ENCODE data around the gene PCDHB9.
"Not testable (repeated sequence)": the region's sequence is repeated elsewhere in the genome, so short reads cannot be mapped to it uniquely, and the experiment has no call there.

PCDHB9 gene

GRCh38 chr5:141186897-141187512 is at the start of gene PCDHB9:
Gene PCDHB9, plus strand, starts transcription at chr5:141187161. Its CDS starts 158 bp downstream, at chr5:141187319.
- peak; percentile 52 for DNase-seq

- DNase-seq, result not testable (repeated sequence)
Observed at GRCh38 chr5:141137346-141137745, 49.6 kb upstream of the PCDHB9 start.

GRCh38 chr5:141149812-141150211 is 37.1 kb upstream of the PCDHB9 start, which contains the start of gene PCDHB6:
Gene PCDHB6, plus strand, starts transcription at chr5:141150057. Its CDS starts 201 bp downstream, at chr5:141150258.
- DNase-seq, result peak; percentile 30

GRCh38 chr5:141150224-141150992 is 36.6 kb upstream of the PCDHB9 start:
- DNase-seq, result no peak

- no peak for DNase-seq
Observed at GRCh38 chr5:141150993-141151325, 36.0 kb upstream of the PCDHB9 start.

- DNase-seq, result not testable (repeated sequence)
Observed at GRCh38 chr5:141151632-141152031, 35.3 kb upstream of the PCDHB9 start.

GRCh38 chr5:141152096-141152495 is 34.9 kb upstream of the PCDHB9 start:
- not testable (repeated sequence) for DNase-seq

GRCh38 chr5:141155540-141156374 is 31.2 kb upstream of the PCDHB9 start:
- no peak for DNase-seq

GRCh38 chr5:141157356-141157755 is 29.6 kb upstream of the PCDHB9 start:
- DNase-seq, result not testable (repeated sequence)

- DNase-seq, result not testable (repeated sequence)
Observed at GRCh38 chr5:141157901-141158300, 29.1 kb upstream of the PCDHB9 start.

GRCh38 chr5:141172381-141173204 is 14.4 kb upstream of the PCDHB9 start, which contains the start of gene PCDHB7:
Gene PCDHB7, plus strand, starts transcription at chr5:141172644. Its CDS starts 192 bp downstream, at chr5:141172836.
- peak; percentile 48 for DNase-seq

- DNase-seq, result not testable (repeated sequence)
Observed at GRCh38 chr5:141174291-141175104, 12.5 kb upstream of the PCDHB9 start.

- DNase-seq, result no peak
Observed at GRCh38 chr5:141175933-141176332, 11.0 kb upstream of the PCDHB9 start.

GRCh38 chr5:141177577-141178191 is 9.3 kb upstream of the PCDHB9 start, which contains the start of gene PCDHB8:
Gene PCDHB8, plus strand, starts transcription at chr5:141177790. Its CDS starts 245 bp downstream, at chr5:141178035.
- DNase-seq, result not testable (repeated sequence)

GRCh38 chr5:141179371-141179770 is 7.6 kb upstream of the PCDHB9 start:
- DNase-seq, result not testable (repeated sequence)

GRCh38 chr5:141179876-141180275 is 7.1 kb upstream of the PCDHB9 start:
- DNase-seq, result not testable (repeated sequence)

- no peak for DNase-seq
Observed at GRCh38 chr5:141180313-141180712, 6.6 kb upstream of the PCDHB9 start.

- DNase-seq, result peak; percentile 38
Observed at GRCh38 chr5:141182248-141182647, 4.7 kb upstream of the PCDHB9 start, which contains the start of gene PCDHB16. Gene PCDHB16, plus strand, starts transcription at chr5:141182387. Its CDS starts 173 bp downstream, at chr5:141182560.

GRCh38 chr5:141184117-141184855 is 2.7 kb upstream of the PCDHB9 start:
- not testable (repeated sequence) for DNase-seq

GRCh38 chr5:141188682-141189081 is 1.7 kb downstream of the PCDHB9 start:
- DNase-seq, result not testable (repeated sequence)

Measured in EL (cell line).